ENCODE data around the gene FAM177A1. TPM values are rescaled to one million over a fixed set of nuclear protein-coding genes. Genes with fewer than 3 reads are reported as not detected.
"Not testable (repeated sequence)": the region's sequence is repeated elsewhere in the genome, so short reads cannot be mapped to it uniquely, and the experiment has no call there.

Gene FAM177A1
- 82.5 and 101 TPM in 2 replicates for total RNA-seq (2014; rRNA removed; shearing (Covaris generic))
- 27.2 and 35.3 TPM in 2 replicates for polyA plus RNA-seq (2014; cell fraction: nucleus; rRNA removed)

GRCh38 chr14:35046048-35046750 lies at the start of gene FAM177A1:
TSS of gene FAM177A1 (plus strand) at chr14:35046272. CDS start at chr14:35046464, 192 bp downstream.
- DNase-seq (ENCODE audit: extremely low read depth, low read depth), result peak; percentile 96

- DNase-seq (ENCODE audit: extremely low read depth, low read depth), result no peak
Measured at GRCh38 chr14:34997762-34998161, 48.3 kb upstream of the FAM177A1 start.

- no peak for DNase-seq (ENCODE audit: extremely low read depth, low read depth)
Measured at GRCh38 chr14:34999500-34999899, 46.6 kb upstream of the FAM177A1 start.

- no peak for DNase-seq (ENCODE audit: extremely low read depth, low read depth)
Measured at GRCh38 chr14:35001621-35002020, 44.5 kb upstream of the FAM177A1 start.

- DNase-seq (ENCODE audit: extremely low read depth, low read depth), result no peak
Measured at GRCh38 chr14:35004839-35005238, 41.2 kb upstream of the FAM177A1 start.

- DNase-seq (ENCODE audit: extremely low read depth, low read depth), result no peak
Measured at GRCh38 chr14:35016568-35016967, 29.5 kb upstream of the FAM177A1 start.

GRCh38 chr14:35020713-35021112 lies 25.4 kb upstream of the FAM177A1 start:
- no peak for DNase-seq (ENCODE audit: extremely low read depth, low read depth)

- DNase-seq (ENCODE audit: extremely low read depth, low read depth), result no peak
Measured at GRCh38 chr14:35028435-35028834, 17.6 kb upstream of the FAM177A1 start.

GRCh38 chr14:35032562-35032961 lies 13.5 kb upstream of the FAM177A1 start:
- no peak for DNase-seq (ENCODE audit: extremely low read depth, low read depth)

GRCh38 chr14:35034440-35034833 lies 11.6 kb upstream of the FAM177A1 start:
- no peak for DNase-seq (ENCODE audit: extremely low read depth, low read depth)

- DNase-seq (ENCODE audit: extremely low read depth, low read depth), result not testable (repeated sequence)
Measured at GRCh38 chr14:35034944-35035554, 11.0 kb upstream of the FAM177A1 start.

- not testable (repeated sequence) for DNase-seq (ENCODE audit: extremely low read depth, low read depth)
Measured at GRCh38 chr14:35038312-35038711, 7.8 kb upstream of the FAM177A1 start.

- DNase-seq (ENCODE audit: extremely low read depth, low read depth), result no peak
Measured at GRCh38 chr14:35042632-35043031, 3.4 kb upstream of the FAM177A1 start.

- DNase-seq (ENCODE audit: extremely low read depth, low read depth), result no peak
Measured at GRCh38 chr14:35043046-35043445, 3.0 kb upstream of the FAM177A1 start.

GRCh38 chr14:35044939-35045797 lies 904 bp upstream of the FAM177A1 start:
- no peak for DNase-seq (ENCODE audit: extremely low read depth, low read depth)

- no peak for DNase-seq (ENCODE audit: extremely low read depth, low read depth)
Measured at GRCh38 chr14:35045798-35046047, 349 bp upstream of the FAM177A1 start.

GRCh38 chr14:35046751-35047536 lies 872 bp downstream of the FAM177A1 start:
- DNase-seq (ENCODE audit: extremely low read depth, low read depth), result peak; percentile 7

- DNase-seq (ENCODE audit: extremely low read depth, low read depth), result no peak
Measured at GRCh38 chr14:35047976-35048513, 2.0 kb downstream of the FAM177A1 start.

- peak; percentile 44 for DNase-seq (ENCODE audit: extremely low read depth, low read depth)
Measured at GRCh38 chr14:35050652-35051051, 4.6 kb downstream of the FAM177A1 start.

GRCh38 chr14:35051796-35052195 lies 5.7 kb downstream of the FAM177A1 start:
- no peak for DNase-seq (ENCODE audit: extremely low read depth, low read depth)

All from NCI-H460 (cell line).